ENCODE measurements around the gene ZNF783.

DNA sequence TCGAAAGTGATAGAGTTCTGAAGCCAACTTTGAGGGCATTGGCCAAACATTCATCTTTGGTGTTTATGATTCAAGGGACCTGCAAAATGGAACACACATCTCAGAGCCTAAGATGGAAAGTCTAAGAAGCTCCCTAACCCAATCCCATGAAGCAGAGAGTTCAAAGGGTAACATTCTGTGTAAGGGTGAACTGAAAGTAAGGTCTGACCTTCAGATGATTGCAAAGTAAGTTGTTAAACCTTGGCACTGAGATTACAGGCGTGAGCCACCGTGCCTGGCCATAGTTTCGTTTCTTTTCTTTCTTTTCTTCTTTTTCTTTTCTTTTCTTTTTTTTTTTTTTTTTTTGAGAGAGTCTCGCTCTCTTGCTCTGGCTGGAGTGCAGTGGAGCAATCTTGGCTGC, 20.3 kb upstream of the ZNF783 start:
- TF ChIP-seq, protein P1, sequence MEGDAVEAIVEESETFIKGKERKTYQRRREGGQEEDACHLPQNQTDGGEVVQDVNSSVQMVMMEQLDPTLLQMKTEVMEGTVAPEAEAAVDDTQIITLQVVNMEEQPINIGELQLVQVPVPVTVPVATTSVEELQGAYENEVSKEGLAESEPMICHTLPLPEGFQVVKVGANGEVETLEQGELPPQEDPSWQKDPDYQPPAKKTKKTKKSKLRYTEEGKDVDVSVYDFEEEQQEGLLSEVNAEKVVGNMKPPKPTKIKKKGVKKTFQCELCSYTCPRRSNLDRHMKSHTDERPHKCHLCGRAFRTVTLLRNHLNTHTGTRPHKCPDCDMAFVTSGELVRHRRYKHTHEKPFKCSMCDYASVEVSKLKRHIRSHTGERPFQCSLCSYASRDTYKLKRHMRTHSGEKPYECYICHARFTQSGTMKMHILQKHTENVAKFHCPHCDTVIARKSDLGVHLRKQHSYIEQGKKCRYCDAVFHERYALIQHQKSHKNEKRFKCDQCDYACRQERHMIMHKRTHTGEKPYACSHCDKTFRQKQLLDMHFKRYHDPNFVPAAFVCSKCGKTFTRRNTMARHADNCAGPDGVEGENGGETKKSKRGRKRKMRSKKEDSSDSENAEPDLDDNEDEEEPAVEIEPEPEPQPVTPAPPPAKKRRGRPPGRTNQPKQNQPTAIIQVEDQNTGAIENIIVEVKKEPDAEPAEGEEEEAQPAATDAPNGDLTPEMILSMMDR (conservative IDR thresholded peaks at IDR 0.05) = no peak
- no peak for TF ChIP-seq ZFX (IDR thresholded peaks at IDR 0.05)
